Activated CD4-positive, alpha-beta T cell treated with anti-CD3 and anti-CD28 coated beads for 4 hours (primary cell): Measurements from ENCODE around the gene DBF4B.

ENCODE experiments used
- DNase-seq, 2 donors: peaks; one replicate each; pipeline ENCODE4 v3.0.0-alpha.2; 2020

The DBF4B gene

DNA sequence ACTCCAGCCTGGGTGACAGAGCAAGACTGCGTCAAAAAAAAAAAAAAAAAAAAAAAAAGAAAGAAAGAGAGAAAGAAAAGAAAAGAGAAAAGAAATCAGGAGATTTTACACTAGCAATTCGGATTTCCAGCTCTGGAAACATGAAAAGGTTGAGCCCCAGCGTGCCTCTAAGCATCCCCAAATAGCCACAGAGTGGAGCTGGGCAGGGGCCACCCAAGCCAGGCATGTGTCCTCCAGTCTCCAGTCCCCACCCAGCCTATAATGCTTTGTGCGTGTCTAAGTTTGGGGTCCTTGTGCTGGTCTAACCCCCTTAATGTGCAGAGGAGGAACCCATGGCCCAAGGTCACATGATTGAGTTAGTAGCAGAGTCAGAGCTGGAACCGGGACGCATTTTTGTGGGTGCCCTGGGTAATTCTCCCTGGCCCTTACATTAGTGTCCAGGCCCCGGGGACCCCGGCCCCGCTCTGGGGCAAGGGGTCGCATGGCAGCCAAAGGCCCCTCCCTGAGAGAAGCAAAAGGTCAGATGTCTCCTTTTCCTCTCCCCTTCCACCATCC lies 70.3 kb downstream of the DBF4B start:
- no peak for DNase-seq

DNA sequence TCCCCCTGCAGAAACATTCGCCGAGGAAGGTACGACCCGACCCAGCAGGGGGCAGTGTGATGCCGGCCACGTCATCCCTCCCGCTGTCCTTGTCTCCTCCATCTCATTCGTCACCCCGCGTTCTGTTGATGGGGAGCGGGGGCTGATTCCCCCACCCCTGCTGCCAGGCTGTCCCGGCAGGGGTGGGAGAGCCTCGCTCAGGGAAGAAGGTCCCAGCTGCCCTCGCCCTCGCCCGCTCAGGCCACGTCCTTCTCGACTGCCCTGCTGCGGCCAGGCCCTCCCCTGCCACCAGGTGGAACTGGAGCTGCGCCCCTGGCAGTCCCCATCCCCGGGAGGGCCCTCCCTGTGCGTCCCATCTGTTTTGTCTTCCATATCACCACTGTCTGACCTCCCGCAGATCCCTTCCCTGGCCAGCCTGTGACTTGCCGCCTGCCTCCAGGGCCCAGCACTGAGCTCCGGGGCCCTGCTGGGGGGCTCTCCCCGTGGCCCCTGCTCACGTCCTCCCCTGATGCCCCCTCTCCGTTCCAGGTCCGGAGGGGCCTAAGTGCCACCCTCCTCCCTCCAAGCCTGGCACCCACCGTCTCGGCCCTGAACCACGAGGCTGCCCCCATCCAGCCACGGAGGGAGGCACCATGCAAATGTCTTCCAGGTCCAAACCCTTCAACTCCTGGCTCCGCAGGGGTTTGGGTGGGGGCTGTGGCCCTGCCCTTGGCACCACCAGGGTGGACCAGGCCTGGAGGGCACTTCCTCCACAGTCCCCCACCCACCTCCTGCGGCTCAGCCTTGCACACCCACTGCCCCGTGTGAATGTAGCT lies 71.0 kb downstream of the DBF4B start:
- DNase-seq, result peak; percentile 78 to 84

DNA sequence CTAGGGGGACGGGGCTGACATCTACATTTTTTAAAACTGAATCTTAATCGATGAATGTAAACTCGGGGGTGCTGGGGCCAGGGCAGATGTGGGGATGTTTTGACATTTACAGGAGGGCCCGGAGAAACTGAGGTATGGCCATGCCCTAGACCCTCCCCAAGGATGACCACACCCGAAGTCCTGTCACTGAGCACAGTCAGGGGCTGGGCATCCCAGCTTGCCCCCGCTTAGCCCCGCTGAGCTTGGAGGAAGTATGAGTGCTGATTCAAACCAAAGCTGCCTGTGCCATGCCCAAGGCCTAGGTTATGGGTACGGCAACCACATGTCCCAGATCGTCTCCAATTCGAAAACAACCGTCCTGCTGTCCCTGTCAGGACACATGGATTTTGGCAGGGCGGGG lies 71.7 kb downstream of the DBF4B start:
- no peak for DNase-seq

DNA sequence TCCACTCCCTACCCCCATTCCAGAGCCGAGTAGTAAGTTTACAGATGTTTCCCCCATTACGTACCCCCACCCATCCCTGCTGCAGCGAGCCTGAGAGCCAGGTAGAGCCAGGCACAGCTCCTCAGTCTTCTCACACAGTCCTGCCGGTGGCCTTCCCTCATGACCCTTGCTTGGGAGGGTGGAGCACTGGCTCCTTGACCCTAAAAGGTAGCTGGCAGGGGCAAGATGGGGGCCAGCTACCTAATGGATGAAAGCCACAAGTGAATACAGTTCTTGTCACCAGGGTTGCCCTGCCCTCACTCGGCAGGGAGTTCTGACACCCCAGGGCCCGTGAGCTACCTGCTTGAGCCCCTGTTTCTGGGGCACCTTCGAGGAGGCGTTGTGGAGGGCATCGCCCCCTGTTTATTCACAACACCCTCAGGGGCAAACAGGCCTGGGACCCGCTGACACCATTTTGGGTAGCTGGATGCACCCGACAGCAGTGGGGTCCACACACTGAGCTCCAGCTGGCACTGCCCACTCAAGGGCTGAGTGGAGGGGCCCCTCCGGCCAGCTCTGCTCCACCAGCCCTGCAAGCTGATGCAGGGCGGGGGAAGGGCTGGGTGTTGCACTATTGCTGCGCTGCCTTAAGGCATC lies 72.5 kb downstream of the DBF4B start:
- no peak for DNase-seq

DNA sequence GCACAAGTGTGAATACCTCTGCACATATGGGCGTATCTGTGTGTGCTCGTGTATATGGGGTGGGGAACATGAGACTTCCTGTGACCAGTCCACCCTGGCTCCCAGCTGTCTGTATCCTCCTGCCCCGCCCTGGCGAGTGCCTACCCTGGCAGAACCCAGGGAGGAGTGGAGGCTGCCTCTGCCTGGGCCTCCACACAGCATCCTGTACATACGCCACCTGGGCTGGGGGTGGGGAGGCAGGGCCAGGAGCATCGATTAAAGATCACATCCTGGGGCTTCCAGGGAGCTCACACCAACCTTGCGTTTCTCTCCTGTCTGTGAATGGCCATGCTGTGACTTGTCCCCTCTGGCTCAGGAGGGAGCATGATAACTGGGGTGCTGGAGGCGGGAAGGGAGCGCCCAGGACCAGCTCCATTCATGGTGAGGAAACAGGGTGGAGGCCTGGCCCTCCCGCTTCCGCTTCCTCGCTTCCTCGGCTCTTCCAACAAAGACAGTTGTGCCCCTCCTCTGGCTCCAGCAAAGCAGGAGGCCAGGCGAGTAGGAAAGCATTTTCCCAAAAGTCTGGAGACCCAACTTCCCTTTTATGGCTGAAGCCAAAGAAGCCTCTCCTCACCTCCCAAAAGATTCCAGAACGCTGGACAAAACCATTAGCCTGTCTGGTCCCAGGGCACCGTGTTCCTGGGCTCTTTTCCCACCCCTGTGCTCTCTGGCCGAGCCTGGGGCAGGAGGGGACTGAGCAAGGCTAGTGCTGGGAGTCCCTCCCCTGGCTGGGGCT lies 73.3 kb downstream of the DBF4B start:
- no peak for DNase-seq

DNA sequence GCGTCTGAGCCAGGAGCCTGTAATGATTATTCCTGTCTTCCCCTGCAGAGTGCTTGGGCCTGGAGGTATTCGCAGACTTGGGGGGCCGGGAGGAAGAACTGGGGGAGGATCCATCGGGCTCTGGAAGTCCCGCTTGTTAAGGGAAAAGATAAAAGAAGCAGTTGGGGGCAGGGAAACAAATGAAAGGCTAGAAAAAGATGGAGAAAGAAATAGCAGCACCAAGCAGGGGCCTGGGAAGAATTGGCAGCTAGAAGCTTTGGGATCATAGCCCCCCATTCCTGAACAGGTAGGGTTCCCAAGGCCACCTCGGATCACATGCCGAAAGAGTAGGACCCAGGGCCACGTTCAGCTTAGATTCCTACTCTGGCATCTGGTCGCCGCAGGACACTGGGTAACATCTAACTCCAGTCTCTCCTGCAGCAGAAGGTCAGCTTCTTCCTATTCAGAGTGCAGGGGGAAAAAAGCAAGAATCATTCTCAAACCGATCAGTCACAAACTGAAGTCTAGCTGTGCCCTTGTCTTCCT lies 73.9 kb downstream of the DBF4B start:
- DNase-seq, result no peak

DNA sequence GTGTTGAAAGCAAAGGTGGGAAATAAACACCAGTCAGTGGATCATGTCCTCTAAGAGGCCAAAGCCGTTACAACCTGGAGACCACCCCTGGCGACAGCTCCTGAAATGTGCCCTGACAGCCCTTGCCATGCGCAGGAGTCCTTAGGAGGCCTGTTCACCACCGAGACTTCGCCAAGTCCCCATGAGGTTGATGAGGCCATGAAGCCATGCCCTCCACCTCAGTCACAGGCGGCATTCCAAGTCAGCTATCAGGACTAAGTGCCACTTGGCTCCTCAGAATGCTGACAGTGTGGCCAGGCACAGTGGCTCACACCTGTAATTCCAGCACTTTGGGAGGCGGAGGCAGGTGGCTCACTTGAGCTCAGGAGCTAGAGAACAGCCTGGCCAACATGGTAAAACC lies 77.5 kb downstream of the DBF4B start:
- no peak for DNase-seq

DNA sequence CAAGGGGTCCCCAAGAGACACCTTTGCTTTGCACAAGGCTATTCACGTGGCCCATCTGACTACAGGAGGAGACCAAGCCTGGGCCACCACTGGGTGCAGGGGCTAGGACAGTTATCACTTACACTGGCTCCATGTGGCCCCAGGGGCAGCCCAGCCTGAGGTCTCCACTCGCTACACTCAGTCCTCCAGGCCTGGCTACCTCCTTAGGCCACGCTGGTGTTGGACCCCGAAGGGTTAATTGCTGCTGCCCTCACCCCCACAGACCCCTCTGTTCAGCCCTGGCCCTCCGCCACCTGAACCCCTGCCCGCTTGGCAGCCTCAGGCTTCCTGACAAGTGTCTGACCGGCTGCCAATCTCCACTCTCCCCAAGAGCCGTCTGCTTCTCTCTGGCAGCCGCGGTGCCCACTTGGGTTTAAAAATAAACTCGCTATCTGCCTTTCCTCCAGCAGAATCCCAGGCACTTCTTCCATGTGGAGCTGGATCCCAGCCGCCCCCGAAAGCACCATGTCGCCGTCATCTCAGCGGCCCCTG lies 78.2 kb downstream of the DBF4B start:
- DNase-seq, result no peak

DNA sequence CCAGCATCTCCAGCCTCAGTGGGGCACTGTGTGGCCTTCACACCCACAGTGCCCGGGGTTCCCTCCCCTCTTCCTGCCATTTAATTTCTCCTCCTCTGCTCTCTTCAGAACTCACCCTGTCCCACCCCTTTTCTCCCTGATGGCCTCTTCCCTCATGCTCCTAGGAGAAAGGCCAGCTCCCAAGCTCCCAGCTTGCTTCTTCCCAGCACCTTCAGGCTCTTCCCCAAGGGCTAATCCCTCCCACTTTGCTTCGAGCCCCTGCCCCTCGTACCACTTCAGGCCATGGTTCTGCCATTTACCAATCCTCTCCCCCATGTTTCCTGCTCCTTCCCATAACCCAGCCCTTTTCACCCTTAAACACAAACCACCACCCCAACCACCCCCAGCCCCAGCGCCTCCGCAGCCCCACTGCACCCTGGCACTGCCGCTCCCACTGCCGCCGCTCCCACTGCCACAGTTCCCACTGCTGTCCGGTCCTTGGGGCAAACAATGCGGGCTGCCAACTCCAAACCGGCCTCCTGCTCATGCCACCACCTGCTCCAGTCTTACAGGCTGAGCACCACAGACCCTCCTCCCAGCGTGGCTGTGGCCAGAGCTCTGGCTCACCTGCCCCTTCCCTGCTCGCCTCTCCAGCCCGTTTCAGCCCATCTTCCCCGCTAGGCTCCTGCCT lies 78.9 kb downstream of the DBF4B start:
- no peak for DNase-seq

DNA sequence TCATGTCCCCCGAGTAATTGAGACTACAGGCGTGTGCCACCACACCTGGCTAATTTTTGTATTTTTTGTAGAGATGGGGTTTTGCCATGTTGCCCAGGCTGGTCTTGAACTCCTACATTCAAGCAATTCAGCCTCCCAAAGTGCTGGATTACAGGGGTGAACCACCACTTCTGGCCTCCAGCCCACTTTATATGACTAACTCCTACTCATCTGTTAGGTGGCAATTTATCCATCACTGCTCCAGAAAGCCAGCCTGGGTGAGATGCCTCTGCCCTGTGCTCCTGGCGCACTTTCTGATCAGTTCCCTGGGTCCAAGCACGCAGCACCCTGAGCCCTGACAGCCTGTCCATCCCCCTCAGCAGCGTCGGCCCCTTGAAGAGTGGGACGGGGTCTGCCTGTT lies 79.7 kb downstream of the DBF4B start:
- DNase-seq, result no peak

DNA sequence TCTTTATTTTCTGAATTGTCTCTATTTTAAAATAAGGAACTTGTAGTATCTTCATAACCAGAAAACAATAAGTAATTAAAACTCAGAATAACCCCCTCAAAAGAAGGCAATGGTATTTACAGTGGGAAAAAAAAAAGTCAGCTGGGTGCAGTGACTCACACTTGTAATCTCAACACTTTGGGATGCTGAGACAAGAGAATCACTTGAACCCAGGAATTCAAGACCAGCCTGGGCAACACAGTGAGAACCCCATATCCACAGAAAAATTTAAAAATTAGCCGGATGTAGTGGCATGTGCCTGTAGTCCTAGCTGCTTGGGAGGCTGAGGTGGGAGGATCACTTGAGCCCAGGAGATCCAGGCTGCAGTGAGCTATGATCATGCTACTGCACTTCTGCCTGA lies 83.8 kb downstream of the DBF4B start:
- no peak for DNase-seq

DNA sequence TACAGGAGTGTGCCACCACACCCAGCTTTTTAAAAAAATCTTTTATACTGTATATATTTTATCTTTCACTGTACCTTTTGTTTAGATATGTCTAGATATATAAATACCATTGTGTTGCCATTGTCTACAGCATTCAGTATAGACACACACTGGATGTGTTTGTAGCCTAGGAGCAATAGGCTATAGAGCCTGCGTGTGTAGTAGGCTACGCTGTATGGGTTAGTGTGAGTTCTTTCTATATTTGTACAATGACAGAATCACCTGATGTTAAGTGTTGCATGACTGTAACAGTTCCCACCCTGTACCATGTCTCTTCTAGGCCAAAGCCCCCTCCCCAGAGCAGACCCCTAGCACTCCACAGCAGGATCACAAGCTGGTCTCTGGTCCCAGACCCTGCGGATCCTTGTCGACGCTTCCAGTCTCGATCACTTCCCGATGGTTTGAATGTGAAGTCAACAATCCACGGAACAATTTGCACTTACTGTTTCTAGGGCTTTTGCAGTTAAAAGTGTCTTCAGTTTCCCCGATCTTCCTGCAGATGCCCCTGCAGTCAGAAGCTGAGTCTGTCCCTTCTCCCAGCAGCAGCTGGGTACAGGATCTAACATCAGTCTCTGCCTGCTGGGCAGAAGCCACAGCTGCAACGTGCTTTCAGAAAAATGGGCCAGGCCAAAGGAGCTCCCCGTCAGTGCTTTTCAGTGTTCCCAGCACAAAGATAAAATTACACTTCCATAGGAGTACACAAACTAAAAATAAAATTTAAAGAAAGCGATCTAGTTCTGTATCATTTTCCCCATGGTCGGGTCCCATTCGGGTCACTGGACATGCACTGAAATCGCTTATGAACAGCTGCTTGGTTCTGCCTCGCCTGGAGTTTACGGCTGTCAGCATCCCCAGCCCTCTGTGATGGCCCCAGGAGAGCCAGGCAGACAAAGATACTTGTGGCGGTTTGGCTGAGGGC lies 85.7 kb downstream of the DBF4B start:
- DNase-seq, result no peak

DNA sequence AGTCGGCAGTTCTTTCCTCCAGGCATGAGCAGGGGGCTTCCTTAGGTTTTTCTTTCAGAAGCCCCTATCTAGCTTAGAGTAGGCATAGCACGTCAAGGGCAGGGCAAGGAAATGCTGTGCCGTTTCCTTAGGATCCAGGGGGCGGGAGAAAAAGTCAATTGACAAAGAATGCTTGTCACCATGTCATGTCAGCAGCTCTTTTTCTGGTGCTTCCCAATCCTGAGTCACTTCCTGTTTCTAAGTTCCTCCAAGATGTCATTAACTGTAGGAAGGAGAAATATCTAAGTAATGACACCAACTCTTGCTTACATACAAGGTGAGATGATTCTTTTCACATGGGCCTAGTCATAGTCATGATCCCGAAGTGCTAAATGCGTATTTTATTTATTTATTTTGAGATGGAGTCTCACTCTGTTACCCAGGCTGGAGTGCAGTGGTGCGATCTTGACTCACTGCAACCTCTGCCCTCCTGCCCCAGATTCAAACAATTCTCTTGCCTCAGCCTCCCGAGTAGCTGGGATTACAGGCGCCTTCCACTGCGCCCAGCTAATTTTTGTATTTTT lies 86.5 kb downstream of the DBF4B start:
- no peak for DNase-seq

DNA sequence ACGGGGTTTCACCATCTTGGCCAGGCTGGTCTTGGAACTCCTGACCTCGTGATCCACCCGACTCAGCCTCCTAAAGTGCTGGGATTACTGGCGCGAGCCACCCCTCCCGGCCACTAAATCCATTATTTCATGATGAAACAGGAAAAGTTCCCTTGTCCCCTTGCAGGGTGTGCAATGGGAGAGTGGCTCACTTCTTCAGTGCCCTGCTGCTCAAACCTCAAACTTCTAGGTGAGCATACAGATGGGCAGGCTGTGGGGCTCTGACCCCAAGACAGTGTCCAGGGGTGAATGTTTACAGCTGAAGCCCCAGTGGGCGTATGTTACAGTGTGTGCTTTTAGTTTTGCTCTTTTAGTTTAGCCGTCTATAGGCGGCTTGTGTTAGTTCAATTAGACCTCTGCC lies 87.0 kb downstream of the DBF4B start:
- no peak for DNase-seq

DNA sequence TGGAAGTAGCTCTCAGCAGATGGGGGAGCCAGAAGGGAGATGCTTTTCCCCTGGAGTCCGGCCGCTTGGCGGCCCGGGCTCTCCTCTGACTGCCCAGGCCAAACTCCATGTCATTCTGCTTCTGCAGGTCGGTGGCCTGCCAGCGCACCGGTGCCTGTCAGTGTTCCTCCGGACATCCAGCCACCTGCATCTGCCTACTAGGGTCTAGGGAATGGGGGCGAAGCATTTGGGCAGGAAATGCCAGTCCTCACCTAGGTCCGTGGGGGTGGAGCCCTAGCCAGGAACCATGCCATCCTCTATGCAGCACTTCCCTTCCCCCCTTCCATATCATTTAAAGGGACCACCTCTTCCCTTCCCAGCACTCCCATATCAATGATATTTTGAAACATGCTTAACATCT lies 87.5 kb downstream of the DBF4B start:
- DNase-seq, result no peak

DNA sequence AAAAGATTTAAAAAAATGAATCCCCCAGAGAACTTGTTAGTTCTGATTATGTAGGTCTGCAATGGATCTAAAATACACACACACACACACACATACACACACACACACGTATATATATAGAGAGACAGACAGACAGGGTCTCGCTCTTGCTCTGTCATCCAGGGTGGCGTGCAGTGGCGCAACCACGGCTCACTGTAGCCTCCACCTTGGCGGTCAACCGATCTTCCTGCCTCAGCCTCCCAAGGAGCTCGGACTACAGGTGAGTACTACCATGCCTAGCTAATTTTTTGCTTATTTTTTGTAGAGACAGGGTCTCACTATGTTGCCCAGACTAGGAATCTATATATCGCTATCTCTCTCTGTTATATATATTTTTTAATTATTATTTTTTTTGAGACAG lies 88.3 kb downstream of the DBF4B start:
- DNase-seq, result no peak

DNA sequence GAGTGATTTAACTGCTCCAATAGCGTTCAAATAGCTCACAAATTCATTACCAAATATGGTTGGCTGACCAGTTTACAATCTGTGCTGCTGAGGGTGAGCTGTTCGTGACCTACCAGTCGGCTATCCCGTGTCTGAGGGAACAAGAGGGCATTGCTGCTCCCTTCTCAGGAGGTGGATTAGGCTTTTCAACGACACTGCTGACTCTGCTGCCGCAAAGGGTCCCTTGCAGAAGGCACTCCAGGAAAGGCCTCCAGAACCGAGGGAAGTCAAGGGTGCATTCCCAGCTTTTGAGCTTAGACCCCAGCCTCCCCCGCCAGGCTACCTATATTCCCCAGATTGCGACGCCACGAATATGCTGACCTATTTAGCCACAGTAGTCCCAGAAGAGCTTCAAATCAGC lies 89.3 kb downstream of the DBF4B start:
- DNase-seq, result no peak

DNA sequence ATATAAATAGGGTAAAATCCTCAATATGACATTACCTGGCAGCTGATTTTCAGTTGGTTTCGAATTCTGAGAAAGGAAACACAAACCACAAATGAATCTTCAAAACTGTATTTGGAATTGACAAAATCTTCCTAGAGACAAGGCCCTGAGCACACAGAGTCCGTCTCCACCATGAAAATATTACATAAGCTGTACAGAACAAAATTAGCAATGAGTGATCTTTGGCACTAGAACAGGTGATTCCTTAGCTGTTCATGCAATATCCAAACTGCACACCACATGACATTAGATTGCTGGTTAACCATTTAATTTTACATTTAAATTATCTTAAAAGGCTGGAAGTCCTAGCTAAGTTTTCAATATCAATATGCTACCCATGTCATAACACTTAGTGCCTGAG lies 89.9 kb downstream of the DBF4B start:
- DNase-seq, result no peak
